HFF-Myc (cell line): ENCODE data around the gene DIPK2B.

Source experiments
- DNase-seq: peaks from one replicate; pipeline ENCODE4 v3.0.0-alpha.2; 2011; ENCODE audit warnings: low read depth; ENCODE audit errors: extremely low read depth
- H3K4me3 ChIP-seq: replicated peaks from 2 replicates; pipeline ENCODE4 v1.5.1; 2011; ENCODE audit warnings: low read depth, mild to moderate bottlenecking, control low read depth, low read length
- CTCF ChIP-seq: IDR thresholded peaks from 2 replicates; pipeline ENCODE4 v1.5.1; 2012; ENCODE audit warnings: mild to moderate bottlenecking, low read depth, low read length, control low read depth; ENCODE audit errors: missing control alignments

The DIPK2B gene

GRCh38 chrX:45191820-45192409, 8.8 kb downstream of the DIPK2B start:
- no peak for DNase-seq
- no peak overlapping the region for H3K4me3 ChIP-seq

GRCh38 chrX:45191383-45191782, 9.3 kb downstream of the DIPK2B start:
- no peak for TF ChIP-seq CTCF
- H3K4me3 ChIP-seq: no peak overlapping the region
- no peak for DNase-seq

More at GRCh38 chrX:45191820-45192409, 8.8 kb downstream of the DIPK2B start:
- no peak for TF ChIP-seq CTCF

DNA sequence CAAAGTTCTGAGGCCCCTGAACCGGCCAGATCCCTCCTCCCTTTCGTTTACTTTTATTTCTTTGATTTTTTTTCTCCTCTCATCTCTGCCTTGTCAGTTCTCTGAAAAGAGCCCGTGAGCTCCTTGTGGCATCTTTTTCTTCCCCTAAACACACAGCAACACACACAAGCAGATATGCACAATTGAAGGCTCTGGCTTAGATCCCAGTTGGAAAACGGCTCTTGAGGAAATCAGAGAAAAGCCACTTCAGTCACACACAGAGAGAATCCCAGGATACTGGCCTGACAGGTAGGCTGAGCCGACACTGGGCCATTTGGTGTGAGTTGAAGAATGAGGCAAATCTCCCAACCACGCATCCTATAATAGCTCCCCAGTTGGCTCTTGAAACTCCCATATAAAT, 12.9 kb downstream of the DIPK2B start:
- TF ChIP-seq CTCF: no peak
- peak overlapping the region; percentile 42 for H3K4me3 ChIP-seq
- DNase-seq: no peak

DNA sequence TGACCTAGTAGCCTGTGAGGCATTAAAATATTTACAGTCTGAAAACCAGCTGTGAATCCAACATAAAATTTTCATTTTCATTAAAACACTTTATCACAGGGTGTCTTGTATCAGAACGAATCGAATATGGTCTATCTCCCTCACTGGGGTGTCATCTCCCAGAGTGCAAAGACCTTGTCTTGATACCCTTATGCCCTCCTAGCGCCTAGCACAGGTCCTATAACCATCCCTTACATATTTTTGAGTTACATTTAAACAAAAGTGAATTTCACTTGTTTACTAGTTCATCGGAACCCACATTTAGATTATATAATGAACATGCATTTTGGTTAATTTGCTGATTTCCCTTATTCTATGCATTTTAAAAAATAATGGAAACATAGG, 14.0 kb downstream of the DIPK2B start:
- TF ChIP-seq CTCF: no peak
- H3K4me3 ChIP-seq: no peak overlapping the region
- DNase-seq: no peak

DNA sequence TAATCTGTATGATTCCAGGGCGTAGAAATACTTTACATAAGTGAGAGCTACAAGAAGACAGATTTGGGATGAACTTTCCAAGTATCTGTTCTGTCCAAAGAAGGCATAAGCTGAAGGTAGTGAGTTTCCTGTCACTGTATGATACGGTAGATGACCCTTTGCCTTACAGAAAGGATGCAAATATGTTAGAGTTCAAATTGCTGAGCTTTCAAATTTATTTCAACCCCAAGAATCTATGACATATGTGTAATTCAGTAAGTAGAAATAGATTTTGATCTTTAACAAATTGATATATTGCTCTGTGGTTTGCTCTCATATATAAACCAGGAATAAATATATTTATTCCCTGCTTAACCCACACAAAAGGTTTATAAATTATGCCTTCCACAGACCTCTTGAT, 16.5 kb downstream of the DIPK2B start:
- TF ChIP-seq CTCF: no peak
- DNase-seq: no peak
- H3K4me3 ChIP-seq: no peak overlapping the region

DNA sequence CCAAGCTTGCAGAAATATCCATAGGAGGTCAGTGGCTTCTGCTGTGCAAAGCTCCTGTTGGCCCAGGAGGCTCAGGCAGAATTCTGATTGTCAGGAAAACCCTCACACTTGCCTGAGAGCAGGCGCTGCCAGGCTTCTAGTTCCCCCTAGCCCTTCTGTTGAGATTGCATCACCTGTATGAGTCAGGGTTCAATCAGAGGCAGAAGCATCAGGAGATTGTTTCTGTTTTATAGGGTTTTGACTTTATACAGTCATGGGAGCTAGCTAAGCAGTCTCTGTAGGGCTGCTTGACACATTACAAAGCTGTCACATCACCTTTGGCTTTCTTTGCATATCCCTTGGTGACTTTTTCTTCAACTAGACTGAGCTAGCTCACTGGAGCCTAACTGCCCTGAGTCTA, 27.8 kb downstream of the DIPK2B start:
- no peak for TF ChIP-seq CTCF
- no peak for DNase-seq
- H3K4me3 ChIP-seq: no peak overlapping the region

DNA sequence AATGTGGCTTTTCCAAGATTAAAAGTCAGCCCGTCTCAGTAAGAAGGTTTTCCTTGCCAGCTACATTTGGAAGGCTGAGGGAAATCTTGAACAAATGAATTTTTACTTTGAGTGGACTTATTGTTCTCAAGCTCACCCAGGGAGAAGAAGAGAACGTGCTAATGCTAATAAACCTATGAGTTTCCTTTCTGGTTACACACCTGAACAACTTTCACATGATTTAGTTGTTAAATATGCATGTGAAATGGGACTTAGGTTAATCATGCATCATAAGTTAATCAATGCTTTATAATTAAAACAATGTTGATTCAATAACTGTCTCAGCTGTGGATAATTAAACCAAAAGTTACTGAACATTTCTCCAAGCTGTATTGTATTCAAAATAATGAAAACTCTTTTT, 33.9 kb downstream of the DIPK2B start:
- H3K4me3 ChIP-seq: no peak overlapping the region
- TF ChIP-seq CTCF: no peak
- no peak for DNase-seq
